GM18867 (cell line): ENCODE measurements around the gene RCN2.

ENCODE experiments used
- ATAC-seq: cut with Tn5 transposase; IDR thresholded peaks from one replicate; pipeline ENCODE4 v1.9.1; 2021; ENCODE audit warnings: mild to moderate bottlenecking, moderate library complexity; ENCODE audit not compliant: unreplicated experiment

Gene RCN2

DNA sequence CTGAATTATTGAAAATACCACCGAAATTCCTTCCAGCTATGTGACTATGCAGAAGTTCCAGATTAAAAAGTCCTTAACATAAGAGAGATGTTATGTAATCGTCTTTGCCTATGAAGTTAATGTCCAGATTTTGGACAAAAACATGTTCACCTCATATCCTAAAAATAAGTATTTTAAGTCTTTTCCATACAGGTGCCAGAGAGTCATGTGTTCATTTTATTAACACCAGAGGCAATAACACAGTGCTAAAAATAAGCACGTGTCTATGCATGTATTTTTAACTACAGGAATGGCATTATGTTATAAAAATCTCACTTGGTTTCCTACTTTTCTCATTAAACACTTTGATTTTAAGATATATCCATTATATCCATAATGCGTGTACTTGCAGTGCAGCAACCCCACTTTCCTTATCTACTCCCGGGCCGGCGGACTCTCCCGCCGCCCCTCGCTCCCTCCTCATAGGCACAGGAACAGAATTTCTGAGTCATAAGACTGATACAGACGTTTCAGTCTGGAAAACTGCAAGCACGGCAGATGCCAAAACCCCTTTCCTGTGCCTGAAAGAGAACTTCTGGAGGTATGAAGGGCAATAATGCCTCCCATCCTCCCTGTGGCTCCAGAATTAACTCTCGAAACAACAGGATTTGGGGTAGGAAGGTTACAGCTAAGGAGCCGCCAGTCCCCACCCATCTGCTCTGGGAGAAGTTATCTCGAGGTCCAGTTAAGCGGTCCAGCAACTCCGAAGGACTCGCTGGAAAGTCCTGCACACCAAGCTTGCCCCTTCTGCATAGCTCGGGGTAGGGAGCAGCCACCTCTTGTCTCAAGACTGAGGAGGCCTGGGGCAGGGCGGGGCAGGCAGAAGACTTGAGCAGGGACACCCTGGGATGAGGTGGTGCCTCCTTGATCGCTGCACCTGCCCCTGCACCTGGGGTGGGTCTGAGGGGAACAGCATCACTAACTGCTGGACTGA lies 41.1 kb downstream of the RCN2 start:
- ATAC-seq, result no peak

DNA sequence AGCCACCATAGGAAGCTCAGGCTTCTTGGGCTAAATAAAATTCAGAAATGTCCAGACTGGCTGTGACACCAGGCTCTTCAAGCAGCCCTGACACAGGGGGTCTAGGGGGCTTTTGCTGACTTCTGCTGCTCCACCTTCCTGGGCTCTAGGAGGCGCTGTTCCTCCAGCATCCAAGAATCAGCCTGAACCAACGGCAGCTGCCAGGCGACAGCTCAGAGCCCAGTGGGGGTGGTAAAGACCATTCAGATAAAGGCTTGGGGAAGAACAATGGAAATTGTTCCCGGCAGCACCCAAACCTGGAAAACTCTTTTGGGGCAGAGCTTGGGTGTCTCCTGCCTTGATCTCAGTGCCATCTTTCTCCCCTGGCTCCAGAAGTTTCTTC lies 41.8 kb downstream of the RCN2 start:
- no peak for ATAC-seq

DNA sequence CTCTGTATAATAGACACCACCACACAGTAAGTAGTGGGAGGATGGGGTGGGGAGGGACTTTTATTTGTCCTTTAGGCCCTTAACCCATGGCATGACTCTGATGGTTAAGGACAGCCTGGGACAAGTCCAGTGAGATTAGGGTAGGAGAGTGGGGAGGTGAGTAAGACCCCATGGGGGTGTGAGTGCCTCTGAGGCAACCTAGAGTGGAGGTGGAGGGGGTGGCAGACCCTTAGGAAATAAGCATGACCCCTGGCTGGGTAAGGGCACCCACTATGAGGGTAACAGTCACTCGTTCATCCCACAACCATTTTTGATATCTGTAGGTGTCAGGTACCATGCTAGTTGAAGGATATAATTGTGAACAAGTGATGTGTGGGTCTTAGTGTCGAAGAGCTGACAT lies 42.4 kb downstream of the RCN2 start:
- ATAC-seq, result no peak

DNA sequence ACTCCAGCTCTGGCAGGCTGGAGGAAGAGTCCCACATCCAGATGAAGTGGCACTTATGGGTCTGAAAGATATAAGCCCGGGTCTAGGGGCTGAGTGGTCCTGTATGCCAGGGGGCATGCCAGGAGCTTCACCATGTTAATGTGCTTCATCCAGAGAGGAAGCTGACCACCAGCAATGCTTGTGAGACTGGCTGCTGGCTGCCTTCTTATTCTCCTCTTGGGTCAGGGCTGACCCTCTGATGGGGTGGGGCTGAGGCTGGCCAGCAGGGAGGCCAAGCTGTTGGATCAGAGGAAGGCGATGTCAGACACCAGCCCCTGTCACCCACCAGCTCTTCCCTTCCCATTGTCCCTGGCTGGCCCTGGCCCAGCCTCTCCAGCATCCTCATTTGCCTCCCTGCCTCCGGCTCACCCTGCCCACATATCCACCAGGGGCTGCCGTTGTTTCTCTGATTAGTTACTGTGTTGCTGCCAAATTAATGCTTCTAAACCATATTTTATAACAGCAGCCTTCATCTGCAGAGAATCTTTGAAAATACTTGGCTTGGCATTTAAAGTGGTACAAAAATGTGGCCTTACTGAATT lies 43.0 kb downstream of the RCN2 start:
- ATAC-seq, result no peak

DNA sequence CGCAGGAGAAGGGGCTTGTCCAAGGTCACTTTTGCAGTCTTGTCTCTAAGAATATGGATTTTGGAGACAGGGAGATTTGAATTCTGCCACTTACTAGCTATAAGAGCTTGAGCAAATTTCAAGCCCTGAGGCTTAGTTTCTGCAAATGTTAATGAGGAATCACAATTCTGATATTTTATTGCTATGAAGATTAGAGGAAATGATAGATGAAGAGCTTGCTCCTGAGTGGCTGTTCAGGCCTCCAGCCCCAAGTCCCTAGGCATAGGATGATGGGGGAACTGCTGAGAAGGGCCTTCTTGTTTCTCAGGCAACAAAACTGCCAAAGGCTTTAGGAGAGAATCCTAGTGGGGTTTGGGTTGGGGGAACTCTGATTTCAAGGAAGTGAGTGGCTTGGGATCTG lies 44.6 kb downstream of the RCN2 start:
- ATAC-seq, result no peak

DNA sequence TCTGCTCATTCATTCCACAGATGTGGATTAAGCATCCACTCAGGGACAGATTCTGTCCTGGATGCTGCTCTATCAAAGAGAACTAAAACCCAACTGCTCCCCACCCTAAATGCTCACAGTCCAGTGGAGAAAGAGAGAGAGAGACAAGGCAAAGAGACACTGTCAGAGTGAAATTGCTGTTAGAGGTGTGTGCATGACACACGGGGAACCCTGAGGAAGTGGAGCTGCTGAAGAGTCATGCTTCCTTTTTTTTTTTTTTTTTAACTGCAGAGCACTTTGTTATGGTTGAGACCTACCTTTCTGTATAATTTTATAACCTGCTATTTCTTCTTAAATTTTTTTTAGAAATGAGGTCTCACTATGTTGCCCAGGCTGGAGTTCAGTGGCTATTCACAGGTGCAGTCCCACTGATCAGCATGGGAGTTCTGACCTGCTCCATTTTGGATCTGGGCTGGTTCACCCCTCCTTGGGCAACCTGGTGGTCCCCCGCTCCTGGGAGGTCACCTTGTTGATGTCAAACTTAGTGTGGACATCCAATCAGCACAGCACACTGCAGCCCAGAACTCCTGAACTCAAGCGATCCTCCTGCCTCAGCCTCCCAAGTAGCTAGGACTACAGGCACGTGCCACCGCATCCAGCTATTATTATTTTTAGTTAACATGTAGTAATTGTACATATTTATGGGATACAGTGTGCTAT lies 45.2 kb downstream of the RCN2 start:
- ATAC-seq, result no peak

DNA sequence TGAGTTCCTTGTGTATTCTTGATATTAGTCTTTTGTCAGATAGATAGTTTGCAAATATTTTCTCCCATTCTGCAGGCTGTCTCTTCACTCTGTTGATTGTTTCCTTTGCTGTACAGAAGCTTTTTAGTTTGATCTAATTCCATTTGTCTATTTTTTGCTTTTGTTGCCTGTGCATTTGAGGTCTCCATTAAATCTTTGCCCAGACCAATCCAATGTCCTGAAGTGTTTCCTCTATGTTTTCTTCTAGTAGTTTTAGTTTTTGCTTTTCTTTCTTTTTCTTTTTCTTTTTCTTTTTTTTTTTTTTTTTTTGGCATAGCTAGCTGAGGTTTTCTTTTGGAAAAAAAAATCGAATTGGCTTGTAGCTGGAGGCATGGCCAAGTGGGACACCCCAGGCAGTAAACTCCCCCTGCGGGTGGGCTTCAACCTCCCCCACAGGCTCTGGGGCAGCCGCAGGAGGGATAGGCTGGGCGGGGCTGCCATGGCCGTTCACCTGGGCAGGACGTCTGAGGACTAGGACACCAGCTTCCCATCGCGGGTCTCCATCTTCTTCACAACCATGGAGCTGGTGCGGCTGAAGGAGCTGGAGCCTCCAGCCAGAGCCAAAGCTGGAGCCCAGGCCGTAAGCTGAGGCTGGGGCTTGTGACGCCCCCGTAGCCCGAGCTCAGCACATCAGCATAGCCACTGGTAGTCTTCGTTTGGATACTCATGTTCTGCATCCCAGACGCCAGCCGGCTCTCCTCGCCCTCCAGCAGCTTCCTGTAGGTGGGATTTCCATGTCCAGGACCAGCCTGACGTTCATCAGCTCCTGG lies 47.2 kb downstream of the RCN2 start:
- no peak for ATAC-seq

DNA sequence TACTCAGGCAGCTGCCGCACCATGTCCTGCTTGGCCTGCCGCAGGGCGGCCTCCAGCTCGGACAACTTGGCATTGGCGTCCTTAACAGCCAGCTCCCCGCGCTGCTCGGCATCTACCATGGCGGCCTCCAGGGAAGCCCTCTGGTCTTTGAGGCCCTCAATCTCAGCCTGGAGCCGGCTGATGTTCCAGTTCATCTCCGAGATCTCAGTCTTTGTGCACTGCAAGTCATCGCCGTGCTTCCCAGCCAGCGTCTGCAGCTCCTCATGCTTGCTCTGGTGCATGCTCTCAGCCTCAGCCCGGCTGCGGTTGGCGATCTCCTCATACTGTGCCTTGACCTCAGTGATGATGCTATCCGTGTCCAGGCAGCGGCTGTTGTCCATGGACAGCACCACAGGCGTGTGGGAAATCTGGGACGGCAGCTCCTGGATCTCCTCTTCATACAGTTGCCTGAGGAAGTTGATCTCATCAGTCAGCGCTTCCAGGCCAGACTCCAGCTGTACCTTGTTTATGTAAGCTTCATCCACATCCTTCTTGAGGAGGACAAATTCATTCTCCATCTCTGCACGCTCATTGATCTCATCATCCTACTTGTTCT lies 47.9 kb downstream of the RCN2 start:
- ATAC-seq, result no peak

DNA sequence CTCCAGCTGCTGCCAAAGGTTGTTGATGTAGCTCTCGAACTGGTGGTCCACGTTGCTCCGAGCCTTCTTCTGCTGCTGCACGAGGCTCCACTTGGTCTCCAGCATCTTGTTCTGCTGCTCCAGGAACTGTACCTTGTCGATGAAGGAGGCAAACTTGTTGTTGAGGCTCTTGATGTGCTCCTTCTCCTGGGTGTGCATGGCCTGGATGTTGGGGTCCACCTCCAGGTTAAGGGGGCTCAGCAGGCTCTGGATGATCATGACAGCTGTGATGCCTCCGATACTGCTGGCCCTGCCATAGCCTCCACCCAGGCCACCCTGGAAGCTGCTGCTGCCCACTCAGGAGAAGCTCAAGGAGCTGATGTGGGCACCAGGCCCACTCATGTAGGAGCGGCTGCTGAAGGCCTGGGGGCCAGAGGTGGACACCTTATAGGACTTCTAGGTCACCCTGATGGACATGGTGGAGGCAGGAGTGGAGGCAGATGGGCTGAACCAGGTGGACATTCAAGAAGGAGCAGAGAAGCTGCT lies 48.5 kb downstream of the RCN2 start:
- ATAC-seq, result no peak

DNA sequence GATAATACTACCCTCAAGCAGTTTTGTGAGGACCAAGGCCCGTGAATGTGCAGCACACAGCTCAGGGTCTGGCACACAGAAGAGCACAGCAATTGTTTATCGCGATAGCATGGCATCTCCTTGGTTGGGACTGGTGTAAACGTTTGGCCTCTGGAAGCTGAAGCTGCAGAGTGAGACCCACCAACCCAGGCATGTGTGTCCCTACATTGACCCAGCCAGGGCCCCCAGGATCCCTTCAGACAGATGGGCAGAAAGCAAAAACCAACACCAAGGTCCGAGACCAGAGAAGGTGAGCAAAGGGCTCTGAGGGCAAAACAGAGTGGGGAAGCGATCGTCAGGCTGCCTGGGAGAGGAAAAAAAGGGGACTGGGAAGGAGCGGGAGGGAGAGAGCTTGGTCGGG lies 50.8 kb downstream of the RCN2 start:
- no peak for ATAC-seq

DNA sequence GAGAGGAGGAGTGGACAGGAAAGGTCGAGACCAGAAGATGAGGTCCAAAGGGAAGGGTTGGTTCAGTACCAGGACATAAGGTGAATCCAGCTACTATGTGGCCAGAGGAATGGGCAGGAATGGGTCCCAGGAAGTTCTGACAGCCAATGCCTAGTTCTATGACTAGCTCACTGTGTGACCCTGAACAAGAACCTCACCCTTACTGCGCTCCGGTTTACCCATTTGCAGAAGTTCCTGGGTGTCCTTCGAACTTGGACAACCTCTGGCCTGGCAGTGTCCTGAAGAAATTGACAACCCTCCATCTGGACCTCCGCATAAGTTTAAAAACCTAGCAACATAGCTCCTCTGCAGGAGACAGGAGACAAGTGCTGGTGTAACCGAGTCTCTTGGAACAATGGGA lies 51.2 kb downstream of the RCN2 start:
- ATAC-seq, result no peak

DNA sequence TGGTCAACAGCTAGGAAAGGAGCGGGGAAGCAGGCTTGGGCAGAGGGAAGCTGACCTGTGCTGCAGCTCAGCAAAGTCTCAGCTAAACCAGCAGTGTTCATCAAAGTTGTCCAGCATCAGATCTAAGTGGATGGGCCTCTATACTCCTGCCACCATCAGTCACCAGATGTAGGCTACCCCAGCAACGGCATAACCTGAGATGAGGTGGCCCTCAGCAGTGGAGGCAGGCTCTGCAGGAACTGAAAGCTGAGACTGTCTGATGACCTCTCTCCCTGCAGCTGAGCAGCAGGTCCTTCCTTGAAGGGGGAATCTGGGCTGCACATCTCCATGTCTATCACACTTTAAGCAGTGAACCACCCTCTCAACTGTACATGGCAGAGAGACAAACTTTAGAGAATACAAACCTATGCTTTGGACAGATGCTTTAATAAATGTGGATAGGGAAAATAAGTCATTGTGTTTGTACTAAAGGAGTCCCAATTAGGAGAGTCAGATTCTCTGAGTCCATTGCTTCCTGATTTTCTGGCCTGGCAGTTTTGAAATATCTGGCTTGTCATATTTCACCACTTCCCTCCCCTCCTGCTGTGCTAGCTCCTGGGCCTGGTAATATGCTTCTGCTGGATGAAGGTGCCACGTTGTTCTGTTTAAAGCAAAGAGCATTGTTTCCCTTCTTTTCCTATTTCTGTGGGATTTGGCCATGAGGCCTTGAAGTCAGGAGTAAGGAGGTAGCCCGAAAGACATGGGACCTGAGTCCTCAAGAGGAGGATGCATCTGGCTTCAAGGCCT lies 52.2 kb downstream of the RCN2 start:
- ATAC-seq, result no peak

DNA sequence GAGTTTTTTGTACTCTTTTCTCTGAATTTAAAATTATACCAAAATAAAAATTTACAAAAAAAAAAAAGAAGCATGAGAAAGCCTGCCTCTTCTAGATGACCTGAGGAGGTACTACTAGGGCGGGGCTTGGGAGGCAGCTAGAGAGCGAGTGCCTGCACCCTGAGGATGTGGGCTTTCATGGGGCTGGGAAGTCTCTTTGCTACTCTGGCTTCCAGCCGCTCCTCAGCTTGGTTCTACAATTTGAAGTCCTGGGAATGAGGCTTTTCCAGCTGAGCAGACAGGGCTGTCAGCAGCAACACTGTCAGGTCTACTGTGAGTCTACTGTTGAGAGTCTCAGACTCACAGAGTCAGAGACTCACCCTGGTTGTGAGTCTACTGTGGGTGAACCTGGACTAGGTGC lies 55.2 kb downstream of the RCN2 start:
- ATAC-seq, result no peak

DNA sequence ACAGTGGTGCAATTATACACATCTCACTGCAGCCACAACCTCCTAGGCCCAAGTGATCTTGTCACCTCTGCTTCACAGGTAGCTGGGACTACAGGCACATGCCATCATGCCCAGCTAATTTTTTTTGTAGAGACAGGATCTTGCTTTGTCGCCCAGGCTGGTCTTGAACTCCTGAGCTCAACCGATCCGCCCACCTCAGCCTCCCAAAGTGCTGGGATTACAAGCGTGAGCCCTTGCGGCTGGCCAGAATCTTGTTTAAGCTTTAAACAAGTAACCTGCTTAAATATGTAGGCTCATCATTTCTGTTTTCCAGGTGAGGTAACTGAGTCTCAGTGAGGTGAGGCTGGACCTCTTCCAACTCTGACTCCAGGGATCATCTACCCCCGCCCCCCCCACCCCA lies 55.7 kb downstream of the RCN2 start:
- ATAC-seq, result no peak

DNA sequence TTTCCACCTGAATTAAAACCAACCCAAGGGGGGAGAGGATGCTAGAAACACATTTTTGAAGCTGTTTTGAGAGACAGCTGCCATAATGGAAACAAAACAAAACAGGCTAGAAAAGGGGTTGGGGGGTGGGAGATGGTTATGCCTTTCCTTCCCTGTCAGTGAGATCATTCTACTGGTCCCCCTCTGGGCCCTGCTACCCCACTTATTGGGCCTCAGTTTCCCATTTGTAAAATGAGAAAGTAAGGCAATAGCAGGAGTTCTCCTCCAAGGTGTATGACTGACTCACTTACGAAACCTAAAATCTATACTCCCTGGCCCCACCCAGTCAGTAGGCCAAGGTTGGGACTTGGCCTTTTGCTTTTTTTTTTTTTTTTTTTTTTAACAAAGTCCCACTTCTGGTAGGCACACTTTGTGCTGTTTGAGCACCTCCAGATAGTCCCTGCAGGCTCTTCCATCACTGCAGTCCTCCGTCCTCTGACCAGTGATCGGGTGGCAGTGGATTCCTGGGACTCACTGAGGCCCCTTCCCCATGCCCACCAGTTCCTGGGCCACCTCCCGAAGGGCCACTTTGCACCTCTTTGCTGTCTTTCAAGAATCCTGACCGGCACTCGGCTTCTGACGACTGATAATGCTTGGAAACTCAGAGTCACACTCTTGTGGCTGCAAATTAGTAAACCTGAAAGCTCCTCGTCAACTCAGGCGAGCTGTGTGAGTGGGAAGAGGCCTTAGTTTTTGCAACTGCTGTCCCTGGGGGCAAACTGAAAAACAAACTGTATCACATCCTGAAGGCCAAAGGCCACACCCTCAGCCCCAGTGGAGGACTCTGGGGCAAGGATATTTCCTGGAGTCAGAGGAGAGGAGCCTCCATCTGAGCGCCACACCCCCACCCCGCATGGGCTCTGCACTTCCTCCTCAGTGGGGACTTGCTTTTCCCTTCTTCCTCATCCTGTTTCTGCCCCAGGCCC lies 56.6 kb downstream of the RCN2 start:
- peak; percentile 79 for ATAC-seq

DNA sequence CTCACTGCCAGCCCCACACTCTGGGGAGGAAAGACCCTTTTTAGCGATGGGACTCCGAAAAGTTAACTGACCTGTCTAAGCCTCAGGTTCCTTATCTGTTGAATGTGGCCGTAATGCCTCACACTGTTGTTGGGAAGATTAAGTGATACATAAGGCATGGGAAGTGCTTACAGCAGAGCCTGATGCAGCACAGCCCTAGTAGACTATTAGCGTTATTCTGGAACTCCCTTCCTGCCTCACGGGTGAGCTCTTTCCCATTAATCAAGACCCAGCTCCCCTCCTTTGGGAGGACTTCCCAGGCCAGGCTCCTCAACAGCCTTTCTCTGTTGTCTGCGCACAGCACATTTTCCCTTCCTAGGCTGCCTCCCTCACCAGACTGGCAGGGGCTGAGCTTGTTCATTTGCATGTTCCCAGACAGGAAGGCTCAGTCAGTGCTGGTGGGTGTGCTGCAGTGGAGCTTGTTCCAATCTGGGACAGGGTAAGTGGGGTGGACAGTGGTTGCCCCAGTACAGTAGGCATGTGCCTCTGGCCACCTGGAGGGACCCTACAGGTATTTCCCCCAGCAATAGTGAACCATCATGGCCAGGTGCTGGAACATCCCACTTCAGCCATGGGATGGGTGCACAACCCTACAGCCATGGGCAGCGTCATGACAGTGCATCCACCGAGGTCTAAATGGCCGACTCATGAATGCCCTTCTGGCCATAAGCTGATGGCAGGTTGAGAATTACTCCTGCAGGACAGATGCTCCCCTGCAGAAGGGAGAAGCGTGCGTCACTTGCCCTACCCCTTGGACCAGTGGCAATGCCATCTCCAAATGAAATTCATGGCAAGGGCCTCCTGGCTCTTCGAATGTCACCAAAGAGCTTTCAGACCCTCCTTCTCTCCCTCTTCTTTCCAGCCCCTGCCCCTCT lies 57.6 kb downstream of the RCN2 start:
- ATAC-seq, result no peak

DNA sequence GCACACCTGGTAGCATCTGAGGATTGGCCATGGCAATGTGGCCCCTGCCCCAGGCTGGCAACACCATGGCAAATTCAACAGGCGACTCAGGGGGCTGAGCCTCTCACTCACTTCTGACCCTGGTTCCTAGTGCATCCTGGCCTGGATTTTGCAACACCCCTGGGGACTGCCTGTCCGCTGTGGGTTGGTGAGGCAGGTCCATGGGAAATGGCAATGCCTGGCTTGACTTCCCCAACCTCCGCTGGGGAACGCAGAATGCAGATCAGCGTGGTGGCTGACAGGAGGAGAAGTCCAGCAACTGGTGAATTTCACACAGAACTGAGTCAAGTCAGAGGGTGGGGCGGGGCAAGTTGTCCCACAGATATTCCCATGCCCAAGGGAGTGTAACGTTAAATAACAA lies 59.5 kb downstream of the RCN2 start:
- no peak for ATAC-seq
